Measurements from ENCODE around the gene RANBP1.

DNA sequence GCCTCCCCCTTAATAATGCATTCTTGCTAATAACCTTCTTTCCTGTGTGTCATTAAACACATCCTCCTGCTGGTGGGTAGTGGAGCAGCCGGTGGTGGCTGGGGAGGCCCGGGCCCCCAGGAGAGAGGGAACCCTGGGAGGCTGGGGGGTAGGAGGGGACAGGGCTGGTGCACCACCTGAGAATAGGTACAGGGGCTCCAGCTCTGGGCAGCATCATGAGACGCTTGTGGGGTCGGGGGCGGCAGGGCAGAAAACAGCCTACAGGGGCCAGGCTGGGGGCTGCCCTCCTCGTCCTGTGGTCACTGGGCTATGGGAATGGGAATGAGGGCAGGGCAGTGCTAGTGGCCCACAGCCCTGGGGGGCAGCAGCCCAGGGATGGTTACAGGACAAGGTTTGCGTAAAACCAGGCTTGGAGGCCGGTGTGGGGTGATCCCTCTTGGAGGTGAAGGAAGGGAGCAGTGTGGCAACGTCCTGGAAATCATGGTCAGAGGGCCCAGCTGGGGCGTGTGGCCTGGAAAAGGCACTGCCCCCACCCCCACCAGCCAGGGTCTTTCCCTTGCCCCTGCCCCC is 53.4 kb downstream of the RANBP1 start:
- TF ChIP-seq, protein P1, sequence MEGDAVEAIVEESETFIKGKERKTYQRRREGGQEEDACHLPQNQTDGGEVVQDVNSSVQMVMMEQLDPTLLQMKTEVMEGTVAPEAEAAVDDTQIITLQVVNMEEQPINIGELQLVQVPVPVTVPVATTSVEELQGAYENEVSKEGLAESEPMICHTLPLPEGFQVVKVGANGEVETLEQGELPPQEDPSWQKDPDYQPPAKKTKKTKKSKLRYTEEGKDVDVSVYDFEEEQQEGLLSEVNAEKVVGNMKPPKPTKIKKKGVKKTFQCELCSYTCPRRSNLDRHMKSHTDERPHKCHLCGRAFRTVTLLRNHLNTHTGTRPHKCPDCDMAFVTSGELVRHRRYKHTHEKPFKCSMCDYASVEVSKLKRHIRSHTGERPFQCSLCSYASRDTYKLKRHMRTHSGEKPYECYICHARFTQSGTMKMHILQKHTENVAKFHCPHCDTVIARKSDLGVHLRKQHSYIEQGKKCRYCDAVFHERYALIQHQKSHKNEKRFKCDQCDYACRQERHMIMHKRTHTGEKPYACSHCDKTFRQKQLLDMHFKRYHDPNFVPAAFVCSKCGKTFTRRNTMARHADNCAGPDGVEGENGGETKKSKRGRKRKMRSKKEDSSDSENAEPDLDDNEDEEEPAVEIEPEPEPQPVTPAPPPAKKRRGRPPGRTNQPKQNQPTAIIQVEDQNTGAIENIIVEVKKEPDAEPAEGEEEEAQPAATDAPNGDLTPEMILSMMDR (IDR thresholded peaks at IDR 0.05): no peak
- TF ChIP-seq EP300 (IDR thresholded peaks at IDR 0.05) (no peak), POLR2A (IDR thresholded peaks at IDR 0.05) (no peak)

All from tibial nerve (tissue), 4 donors.